ENCODE measurements around the gene EPS8L2.

EPS8L2 gene

DNA sequence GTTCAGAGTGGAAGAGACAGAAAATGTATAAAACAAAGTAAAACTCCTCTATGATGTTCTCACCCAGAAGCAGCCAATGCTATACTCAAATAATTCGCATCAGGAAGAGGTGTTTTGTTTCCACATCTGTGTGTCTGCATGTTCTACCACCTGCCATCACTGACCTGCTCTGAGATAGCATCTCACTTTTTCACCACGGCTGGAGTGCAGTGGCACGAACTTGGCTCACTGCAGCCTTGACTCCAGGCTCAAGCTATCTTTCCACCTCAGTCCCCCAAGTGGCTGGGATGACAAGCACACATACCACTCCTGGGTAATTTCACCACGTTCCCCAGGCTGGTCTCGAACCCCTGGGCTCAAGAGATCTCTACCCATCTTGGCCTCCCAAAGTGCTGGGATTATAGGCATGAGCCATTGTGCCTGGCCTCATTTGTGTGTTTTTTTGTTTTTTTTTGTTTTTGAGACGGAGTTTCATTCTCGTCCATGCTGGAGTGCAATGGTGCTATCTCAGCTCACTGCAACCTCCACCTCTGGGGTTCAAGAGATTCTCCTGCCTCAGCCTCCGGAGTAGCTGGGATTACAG lies 55.6 kb downstream of the EPS8L2 start:
- Histone ChIP-seq H2BK5ac (ENCODE audit: low read depth, low read length, poor library complexity) (no peak overlapping the region), H3K23ac (ENCODE audit: low read length) (no peak overlapping the region), H2AK5ac (ENCODE audit: low read length) (no peak overlapping the region), H3K4me2 (ENCODE audit: low read length) (no peak overlapping the region), H4K12ac (ENCODE audit: low read depth, low read length) (no peak overlapping the region), H2AFZ (ENCODE audit: insufficient read depth, low read length, poor library complexity) (no peak overlapping the region), H3K4me3 (ENCODE audit: low read depth, low read length) (no peak overlapping the region), H3K79me1 (ENCODE audit: low read length) (no peaks in the 10 kb centered on the region), H4K91ac (ENCODE audit: low read depth, low read length) (no peak overlapping the region), H3K27me3 (ENCODE audit: insufficient read depth, low read length) (no peaks in the 10 kb centered on the region), H3K9me3 (ENCODE audit: insufficient read depth, low read depth, low read length) (no peaks in the 10 kb centered on the region), H3K18ac (ENCODE audit: low read length) (no peak overlapping the region), H3K4ac (ENCODE audit: low read depth, low read length) (no peak overlapping the region), H3K79me2 (ENCODE audit: control insufficient read depth, insufficient read depth, low read length, poor library complexity) (no peaks in the 10 kb centered on the region), H3K9ac (ENCODE audit: low read length) (no peak overlapping the region), H2BK120ac (ENCODE audit: insufficient read depth, low read length, poor library complexity) (no peak overlapping the region), H3K36me3 (ENCODE audit: control insufficient read depth in 1 of 2, insufficient read depth in 2 of 2, low read length in 2 of 2) (peaks cover 76% of the 10 kb centered on the region in 2 experiments), H3K4me1 (ENCODE audit: control insufficient read depth in 1 of 2, insufficient read depth in 2 of 2, low read length in 2 of 2) (no peaks in the 10 kb centered on the region), H3K27ac (ENCODE audit: low read depth, low read length) (no peak overlapping the region), H3K14ac (ENCODE audit: low read length) (no peak overlapping the region), H4K8ac (ENCODE audit: low read depth, low read length) (no peak overlapping the region), H2BK12ac (ENCODE audit: low read length) (no peak overlapping the region)
- DNase-seq: no peak
- WGBS (ENCODE audit: extremely low coverage, insufficient coverage, insufficient read length): no CpG with 5 or more reads among the region's 8 CpGs

DNA sequence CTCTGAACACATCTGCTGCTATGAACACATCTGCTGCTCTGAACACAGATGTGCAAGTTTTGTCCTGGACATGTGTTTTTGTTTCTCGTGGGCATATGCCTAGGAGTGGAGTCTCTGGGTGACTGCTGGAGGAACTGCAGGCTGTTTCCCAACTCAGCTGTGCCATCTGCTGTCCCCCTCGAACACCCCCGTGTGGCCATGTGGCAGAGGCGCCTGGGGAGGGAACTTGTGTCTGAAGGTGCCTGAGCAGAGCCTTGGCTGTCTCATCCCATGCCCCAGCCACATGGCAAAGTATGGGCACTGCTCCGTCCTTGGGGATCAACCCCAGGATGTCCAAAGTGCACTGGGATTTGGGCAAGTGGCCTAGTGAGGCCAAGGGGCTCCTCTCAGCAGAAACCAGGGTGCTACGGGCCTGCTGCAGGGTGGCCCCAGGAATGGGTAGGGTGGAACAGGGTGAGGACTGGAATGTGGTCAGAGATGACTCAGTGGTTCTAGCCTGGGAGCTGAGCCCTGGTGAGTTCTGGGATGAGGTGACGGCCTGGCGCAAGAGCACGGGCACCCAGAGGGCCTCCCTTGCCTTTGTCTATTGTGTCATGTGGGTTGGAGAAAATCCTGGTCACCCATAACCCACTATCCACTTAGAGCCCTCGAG lies 56.5 kb downstream of the EPS8L2 start:
- H3K4ac ChIP-seq (ENCODE audit: low read depth, low read length): no peak overlapping the region

DNA sequence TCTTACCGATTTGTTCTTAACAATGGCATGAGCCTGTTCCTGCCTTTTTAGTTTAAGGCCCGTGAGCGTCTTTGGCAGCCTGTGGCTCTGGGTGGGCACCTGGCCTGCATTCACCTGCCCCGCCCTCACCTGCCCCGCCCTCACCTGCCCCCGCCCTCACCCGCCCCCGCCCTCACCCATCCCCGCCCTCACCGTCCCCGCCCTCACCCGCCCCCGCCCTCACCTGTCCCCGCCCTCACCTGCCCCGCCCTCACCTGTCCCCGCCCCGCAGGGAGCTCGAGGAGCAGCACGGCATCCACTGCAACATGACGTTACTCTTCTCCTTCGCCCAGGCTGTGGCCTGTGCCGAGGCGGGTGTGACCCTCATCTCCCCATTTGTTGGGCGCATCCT lies 57.0 kb downstream of the EPS8L2 start:
- Histone ChIP-seq H3K27ac (ENCODE audit: low read depth, low read length) (no peak overlapping the region), H3K14ac (ENCODE audit: low read length) (no peak overlapping the region), H2BK12ac (ENCODE audit: low read length) (no peak overlapping the region), H3K18ac (ENCODE audit: low read length) (no peak overlapping the region), H3K36me3 (ENCODE audit: control insufficient read depth in 1 of 2, insufficient read depth in 2 of 2, low read length in 2 of 2) (peaks cover 74 to 77% of the 10 kb centered on the region in 2 experiments), H4K12ac (ENCODE audit: low read depth, low read length) (no peak overlapping the region), H2AK5ac (ENCODE audit: low read length) (no peak overlapping the region), H3K9ac (ENCODE audit: low read length) (no peak overlapping the region), H3K27me3 (ENCODE audit: insufficient read depth, low read length) (no peaks in the 10 kb centered on the region), H3K4ac (ENCODE audit: low read depth, low read length) (no peak overlapping the region), H2BK120ac (ENCODE audit: insufficient read depth, low read length, poor library complexity) (no peak overlapping the region), H3K79me1 (ENCODE audit: low read length) (no peaks in the 10 kb centered on the region), H2AFZ (ENCODE audit: insufficient read depth, low read length, poor library complexity) (no peak overlapping the region), H3K4me1 (ENCODE audit: control insufficient read depth in 1 of 2, insufficient read depth in 2 of 2, low read length in 2 of 2) (no peaks in the 10 kb centered on the region), H4K91ac (ENCODE audit: low read depth, low read length) (no peak overlapping the region), H3K4me2 (ENCODE audit: low read length) (no peak overlapping the region), H3K23ac (ENCODE audit: low read length) (no peak overlapping the region), H3K4me3 (ENCODE audit: low read depth, low read length) (no peak overlapping the region), H3K9me3 (ENCODE audit: insufficient read depth, low read depth, low read length) (no peaks in the 10 kb centered on the region), H2BK5ac (ENCODE audit: low read depth, low read length, poor library complexity) (no peak overlapping the region), H3K79me2 (ENCODE audit: control insufficient read depth, insufficient read depth, low read length, poor library complexity) (no peaks in the 10 kb centered on the region), H4K8ac (ENCODE audit: low read depth, low read length) (no peak overlapping the region)
- peak in 1 of 2 donors; percentile 57 for DNase-seq
- WGBS (ENCODE audit: extremely low coverage, insufficient coverage, insufficient read length): no CpG with 5 or more reads among the region's 24 CpGs

More for the DNA sequence above, 56.5 kb downstream of the EPS8L2 start:
- H3K9ac ChIP-seq (ENCODE audit: low read length): no peak overlapping the region
- H2AFZ ChIP-seq (ENCODE audit: insufficient read depth, low read length, poor library complexity): no peak overlapping the region
- H2BK120ac ChIP-seq (ENCODE audit: insufficient read depth, low read length, poor library complexity): no peak overlapping the region
- H3K14ac ChIP-seq (ENCODE audit: low read length): no peak overlapping the region
- DNase-seq: peak; percentile 42 to 61
- H3K36me3 ChIP-seq (ENCODE audit: control insufficient read depth in 1 of 2, insufficient read depth in 2 of 2, low read length in 2 of 2): peaks cover 76 to 77% of the 10 kb centered on the region in 2 experiments
- H3K4me3 ChIP-seq (ENCODE audit: low read depth, low read length): no peak overlapping the region
- H3K23ac ChIP-seq (ENCODE audit: low read length): no peak overlapping the region
- no peak overlapping the region for H4K12ac ChIP-seq (ENCODE audit: low read depth, low read length)
- no peaks in the 10 kb centered on the region for H3K79me1 ChIP-seq (ENCODE audit: low read length)
- no peaks in the 10 kb centered on the region for H3K79me2 ChIP-seq (ENCODE audit: control insufficient read depth, insufficient read depth, low read length, poor library complexity)
- H4K8ac ChIP-seq (ENCODE audit: low read depth, low read length): no peak overlapping the region
- WGBS (ENCODE audit: extremely low coverage, insufficient coverage, insufficient read length): no CpG with 5 or more reads among the region's 10 CpGs
- H3K9me3 ChIP-seq (ENCODE audit: insufficient read depth, low read depth, low read length): no peaks in the 10 kb centered on the region
- H2BK12ac ChIP-seq (ENCODE audit: low read length): no peak overlapping the region
- H2BK5ac ChIP-seq (ENCODE audit: low read depth, low read length, poor library complexity): no peak overlapping the region
- no peak overlapping the region for H3K18ac ChIP-seq (ENCODE audit: low read length)
- H2AK5ac ChIP-seq (ENCODE audit: low read length): no peak overlapping the region
- H3K4me2 ChIP-seq (ENCODE audit: low read length): no peak overlapping the region
- H3K27me3 ChIP-seq (ENCODE audit: insufficient read depth, low read length): no peaks in the 10 kb centered on the region
- H4K91ac ChIP-seq (ENCODE audit: low read depth, low read length): no peak overlapping the region
- H3K4me1 ChIP-seq (ENCODE audit: control insufficient read depth in 1 of 2, insufficient read depth in 2 of 2, low read length in 2 of 2): no peaks in the 10 kb centered on the region
- no peak overlapping the region for H3K27ac ChIP-seq (ENCODE audit: low read depth, low read length)

DNA sequence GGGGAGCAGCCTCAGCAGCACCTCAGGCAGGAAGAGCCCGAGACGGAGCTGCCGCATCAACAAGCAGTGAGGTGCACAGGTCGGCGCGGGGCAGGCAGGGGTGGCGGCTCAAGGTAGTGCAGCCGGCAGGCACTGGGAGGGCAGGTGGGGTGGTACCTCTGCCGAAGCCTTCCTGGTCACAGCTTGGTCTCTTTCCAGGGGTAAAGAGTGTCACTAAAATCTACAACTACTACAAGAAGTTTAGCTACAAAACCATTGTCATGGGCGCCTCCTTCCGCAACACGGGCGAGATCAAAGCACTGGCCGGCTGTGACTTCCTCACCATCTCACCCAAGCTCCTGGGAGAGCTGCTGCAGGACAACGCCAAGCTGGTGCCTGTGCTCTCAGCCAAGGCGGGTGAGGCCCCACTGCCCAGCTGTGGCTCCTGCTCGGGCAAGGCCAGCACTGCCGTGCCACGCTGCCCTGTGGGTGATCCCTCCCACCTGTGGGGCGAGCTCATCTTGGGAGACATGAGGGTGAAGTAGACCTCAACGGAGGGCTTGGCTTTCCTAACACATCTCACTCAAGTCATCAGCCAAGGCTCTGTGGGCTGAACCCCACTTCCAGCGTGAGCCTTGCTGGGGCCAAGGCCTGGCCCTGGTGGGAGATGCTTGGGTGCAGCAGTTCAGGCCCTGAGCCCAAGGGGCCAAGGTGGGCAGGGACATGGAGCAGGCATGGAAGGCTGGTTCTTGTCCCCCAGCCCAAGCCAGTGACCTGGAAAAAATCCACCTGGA lies 57.7 kb downstream of the EPS8L2 start:
- H3K4me3 ChIP-seq (ENCODE audit: low read depth, low read length): no peak overlapping the region
- H3K36me3 ChIP-seq (ENCODE audit: control insufficient read depth in 1 of 2, insufficient read depth in 2 of 2, low read length in 2 of 2): peaks cover 74 to 76% of the 10 kb centered on the region in 2 experiments
- no peaks in the 10 kb centered on the region for H3K9me3 ChIP-seq (ENCODE audit: insufficient read depth, low read depth, low read length)
- no peak overlapping the region for H2AFZ ChIP-seq (ENCODE audit: insufficient read depth, low read length, poor library complexity)
- no peak overlapping the region for H2AK5ac ChIP-seq (ENCODE audit: low read length)
- no peak overlapping the region for H3K18ac ChIP-seq (ENCODE audit: low read length)
- no peak overlapping the region for H4K8ac ChIP-seq (ENCODE audit: low read depth, low read length)
- H2BK5ac ChIP-seq (ENCODE audit: low read depth, low read length, poor library complexity): no peak overlapping the region
- no peak overlapping the region for H2BK120ac ChIP-seq (ENCODE audit: insufficient read depth, low read length, poor library complexity)
- H3K4ac ChIP-seq (ENCODE audit: low read depth, low read length): no peak overlapping the region
- no peaks in the 10 kb centered on the region for H3K79me2 ChIP-seq (ENCODE audit: control insufficient read depth, insufficient read depth, low read length, poor library complexity)
- H3K4me2 ChIP-seq (ENCODE audit: low read length): no peak overlapping the region
- H3K27me3 ChIP-seq (ENCODE audit: insufficient read depth, low read length): no peaks in the 10 kb centered on the region
- no peak overlapping the region for H3K14ac ChIP-seq (ENCODE audit: low read length)
- no peak overlapping the region for H4K12ac ChIP-seq (ENCODE audit: low read depth, low read length)
- no peak for DNase-seq
- no peak overlapping the region for H2BK12ac ChIP-seq (ENCODE audit: low read length)
- no peaks in the 10 kb centered on the region for H3K4me1 ChIP-seq (ENCODE audit: control insufficient read depth in 1 of 2, insufficient read depth in 2 of 2, low read length in 2 of 2)
- no peak overlapping the region for H3K23ac ChIP-seq (ENCODE audit: low read length)
- no peak overlapping the region for H4K91ac ChIP-seq (ENCODE audit: low read depth, low read length)
- H3K9ac ChIP-seq (ENCODE audit: low read length): no peak overlapping the region
- no peak overlapping the region for H3K27ac ChIP-seq (ENCODE audit: low read depth, low read length)
- H3K79me1 ChIP-seq (ENCODE audit: low read length): no peaks in the 10 kb centered on the region
- no CpG with 5 or more reads among the region's 22 CpGs for WGBS (ENCODE audit: extremely low coverage, insufficient coverage, insufficient read length)
